GM11168 (cell line): ENCODE data around the gene LBX2.

Experiments
- in situ Hi-C: fragments of 300-500 bp; cut with MboI; formaldehyde crosslinking; loops from one replicate; pipeline ENCODE4 v1.12.0; 2022; ENCODE audit warnings: low sequenced_read_pairs; ENCODE audit not compliant: unreplicated experiment

The LBX2 gene

DNA sequence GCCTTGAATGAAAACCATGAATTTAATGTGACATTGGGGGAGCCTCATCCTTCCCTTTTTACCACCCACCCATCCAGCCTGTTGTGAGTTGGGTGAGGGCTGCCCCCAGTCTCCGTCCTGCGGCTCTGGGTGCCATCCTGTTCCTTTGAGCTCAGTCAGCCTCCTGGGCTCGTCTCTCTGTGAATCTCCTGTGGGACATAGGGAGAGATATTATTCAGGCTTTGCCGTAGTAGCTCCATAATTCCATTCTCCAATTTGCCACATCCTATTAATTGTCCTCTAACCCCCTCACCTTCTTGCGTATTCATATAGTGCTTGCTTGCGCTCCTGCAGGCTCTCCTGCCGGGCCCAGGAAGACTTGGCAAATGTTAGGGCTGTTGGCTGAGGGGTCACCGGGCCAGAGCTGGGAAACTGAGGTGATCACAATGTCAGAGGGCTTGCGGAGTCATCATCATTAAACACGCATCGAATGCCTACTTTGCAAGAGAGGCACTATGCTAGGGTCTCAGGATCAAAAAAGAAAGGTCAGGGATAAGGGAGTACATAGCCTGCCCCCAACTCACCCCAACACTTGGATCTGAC lies 27.3 kb upstream of the LBX2 start:
- in situ Hi-C loops, result no loop called here

DNA sequence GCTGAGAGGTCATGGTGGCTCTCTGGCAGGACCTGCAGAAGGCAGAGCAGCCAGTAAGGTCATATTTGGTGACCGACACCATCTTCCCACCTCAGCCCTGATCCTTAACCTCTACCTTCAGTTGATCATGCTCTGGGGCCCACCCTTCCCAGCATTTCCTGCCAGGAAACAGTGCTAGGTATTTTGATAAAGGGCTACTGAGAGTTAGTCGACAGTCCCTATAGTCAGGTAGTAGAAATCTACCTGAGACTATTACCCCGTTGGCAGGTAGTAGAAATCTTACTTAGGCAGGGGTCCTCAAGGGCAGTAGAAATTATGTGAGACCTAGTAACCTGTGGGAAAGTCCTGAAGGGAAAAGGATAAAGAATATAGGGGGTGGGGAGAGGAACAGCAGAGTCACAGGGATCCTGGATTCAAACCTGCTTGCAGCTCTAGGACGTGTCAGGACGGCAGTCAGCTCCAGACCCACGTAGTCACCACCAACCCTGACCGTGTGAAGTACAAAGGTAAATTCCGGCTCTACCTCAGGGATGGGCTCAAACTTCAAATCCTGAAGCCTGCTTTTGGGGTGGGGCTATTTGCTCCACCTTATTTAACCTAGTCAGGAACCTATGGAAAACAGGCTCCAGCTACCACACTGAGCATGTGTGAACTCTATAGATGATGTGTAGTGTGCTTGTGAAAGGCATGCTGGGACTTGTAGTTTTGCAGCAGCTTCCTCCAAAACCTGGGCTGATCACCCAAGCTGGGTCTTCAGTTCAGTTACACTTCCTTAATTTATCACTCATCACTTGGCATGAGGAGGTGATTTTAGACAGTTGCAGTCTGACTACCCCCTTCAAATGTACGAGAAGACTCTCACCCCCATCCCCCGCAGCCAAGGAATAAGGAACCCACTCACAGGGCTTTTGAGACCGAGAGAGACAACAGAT lies 26.6 kb upstream of the LBX2 start, which contains the start of gene DQX1:
TSS of gene DQX1 (minus strand) at position 515 of the 932 bp plus-strand sequence. CDS start at position 13, 502 bp downstream.
- in situ Hi-C loops, result no loop called here

DNA sequence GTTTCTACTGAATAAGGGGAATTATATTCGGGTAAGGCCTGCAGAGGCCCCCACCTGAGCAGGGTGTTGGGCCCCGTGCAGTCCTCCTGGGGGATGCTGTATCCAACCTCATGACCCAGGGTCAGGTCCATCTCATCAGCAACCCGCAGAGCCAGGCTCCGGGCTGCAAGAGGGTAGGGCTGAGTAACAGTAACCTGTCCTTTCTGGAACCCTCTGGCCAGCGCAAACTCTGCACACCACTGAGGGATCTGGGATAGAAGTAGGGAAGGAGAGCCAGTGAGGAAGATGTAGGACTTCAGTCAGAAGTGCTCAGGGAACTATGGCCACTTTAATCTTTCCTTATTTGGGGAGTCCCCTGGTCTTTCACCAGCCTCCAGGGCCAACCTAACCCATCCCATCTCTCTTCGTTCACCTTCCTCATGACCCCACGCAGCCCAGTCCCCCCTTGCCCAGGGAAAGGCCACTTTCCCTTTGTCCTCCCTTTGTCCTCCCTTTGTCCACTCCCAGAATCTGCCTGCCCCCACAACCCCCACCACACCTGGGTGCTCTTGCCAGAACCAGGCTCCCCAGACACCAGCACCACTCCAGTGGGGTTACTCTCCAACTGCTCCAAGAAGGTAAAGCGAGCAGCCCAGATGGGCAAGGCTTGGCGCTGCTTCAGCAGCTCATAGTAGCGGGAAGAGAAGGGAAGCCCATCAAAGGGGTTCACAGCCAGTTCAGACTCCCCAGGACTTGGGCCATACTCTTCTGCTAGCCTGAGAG lies 25.7 kb upstream of the LBX2 start:
- in situ Hi-C loops, result no loop called here

DNA sequence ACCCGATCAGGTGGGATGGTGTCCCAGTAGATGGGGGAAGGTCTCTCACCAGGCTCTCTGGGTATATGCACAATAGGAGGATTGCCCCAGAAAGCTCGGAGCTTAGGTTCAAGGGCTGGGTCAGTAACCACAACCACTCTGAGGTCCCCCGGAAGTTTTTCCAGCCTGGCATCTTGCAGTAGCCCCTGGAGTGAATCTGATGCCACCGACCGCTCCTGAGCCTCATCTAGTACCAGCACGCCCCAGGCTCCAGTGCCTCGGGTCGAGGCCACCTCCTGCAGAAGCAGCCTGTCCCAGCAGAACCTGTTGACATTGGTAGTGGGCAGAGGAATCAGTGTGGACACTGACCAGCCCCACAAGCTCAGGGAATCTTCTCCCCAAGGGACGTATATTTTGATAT lies 24.6 kb upstream of the LBX2 start:
- in situ Hi-C loops, result no loop called here

DNA sequence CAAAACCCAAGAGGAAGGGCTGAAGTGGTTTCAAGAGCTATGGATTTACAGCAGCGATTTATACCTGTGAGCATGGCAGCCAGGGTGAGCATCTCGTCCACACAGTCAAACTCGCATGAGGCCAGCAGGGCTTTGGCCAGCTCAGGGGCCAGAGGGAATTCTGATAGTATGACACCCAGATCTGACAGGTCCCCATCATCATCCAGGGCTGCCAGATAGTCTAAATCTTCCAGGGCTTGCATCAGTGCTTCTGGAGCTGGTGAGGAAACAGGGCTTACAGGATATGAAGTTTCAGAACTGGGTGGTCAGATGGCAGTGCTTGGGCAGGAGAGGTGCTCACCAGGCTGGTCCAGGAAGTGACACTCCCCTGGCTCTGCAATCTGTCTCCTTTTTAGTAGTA lies 23.1 kb upstream of the LBX2 start:
- in situ Hi-C loops, result no loop called here

DNA sequence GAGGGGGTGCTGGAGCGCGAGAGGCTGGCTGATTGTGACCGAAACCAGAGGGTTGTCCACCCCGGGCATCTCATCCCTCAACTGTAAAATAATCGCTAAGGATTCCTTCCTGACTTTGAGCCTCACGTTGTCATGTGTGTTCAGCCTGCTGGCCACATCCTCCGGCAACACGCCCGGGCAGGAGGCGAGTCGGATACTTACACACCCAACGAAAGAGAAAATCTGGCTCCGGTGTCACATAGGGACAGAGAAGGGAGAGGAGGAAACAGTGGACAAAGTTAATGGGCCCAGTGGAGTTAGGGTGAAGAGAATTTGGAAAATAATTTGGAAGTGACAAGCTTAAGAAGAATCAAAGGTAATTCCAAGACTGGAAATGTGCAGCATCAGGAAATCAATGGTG lies 17.2 kb upstream of the LBX2 start:
- in situ Hi-C loops, result no loop called here

DNA sequence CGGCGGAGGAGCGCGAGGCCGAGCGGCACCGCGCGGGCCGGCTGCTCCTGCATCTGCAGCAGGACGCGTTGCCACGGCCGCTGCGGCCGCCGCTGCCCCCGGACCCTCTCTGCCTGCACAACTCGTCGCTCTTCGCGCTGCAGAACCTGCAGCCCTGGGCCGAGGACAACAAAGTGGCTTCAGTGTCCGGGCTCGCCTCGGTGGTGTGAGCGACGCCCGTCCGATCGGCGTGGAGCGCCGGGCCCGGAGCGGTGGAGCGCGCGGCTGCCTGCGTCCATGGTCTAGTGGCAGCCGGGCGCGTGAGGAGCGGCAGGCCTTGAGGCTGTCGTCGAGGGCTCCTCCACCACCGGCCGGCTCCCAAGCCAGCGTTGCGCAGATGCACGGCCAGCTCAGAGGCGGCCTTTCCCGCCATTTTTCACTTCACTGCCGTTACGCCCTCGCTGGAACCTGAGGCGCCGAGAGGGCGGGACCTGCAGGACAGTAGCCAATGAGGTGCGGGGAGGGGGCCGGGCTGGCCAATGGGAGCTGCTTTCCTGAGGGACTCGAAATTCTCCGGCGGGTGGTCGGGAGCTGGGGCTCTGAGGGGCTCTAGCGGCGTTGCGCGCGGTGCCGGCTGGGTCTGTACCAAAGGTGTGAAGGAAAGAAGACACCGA lies 16.7 kb upstream of the LBX2 start:
- in situ Hi-C loops, result no loop called here

DNA sequence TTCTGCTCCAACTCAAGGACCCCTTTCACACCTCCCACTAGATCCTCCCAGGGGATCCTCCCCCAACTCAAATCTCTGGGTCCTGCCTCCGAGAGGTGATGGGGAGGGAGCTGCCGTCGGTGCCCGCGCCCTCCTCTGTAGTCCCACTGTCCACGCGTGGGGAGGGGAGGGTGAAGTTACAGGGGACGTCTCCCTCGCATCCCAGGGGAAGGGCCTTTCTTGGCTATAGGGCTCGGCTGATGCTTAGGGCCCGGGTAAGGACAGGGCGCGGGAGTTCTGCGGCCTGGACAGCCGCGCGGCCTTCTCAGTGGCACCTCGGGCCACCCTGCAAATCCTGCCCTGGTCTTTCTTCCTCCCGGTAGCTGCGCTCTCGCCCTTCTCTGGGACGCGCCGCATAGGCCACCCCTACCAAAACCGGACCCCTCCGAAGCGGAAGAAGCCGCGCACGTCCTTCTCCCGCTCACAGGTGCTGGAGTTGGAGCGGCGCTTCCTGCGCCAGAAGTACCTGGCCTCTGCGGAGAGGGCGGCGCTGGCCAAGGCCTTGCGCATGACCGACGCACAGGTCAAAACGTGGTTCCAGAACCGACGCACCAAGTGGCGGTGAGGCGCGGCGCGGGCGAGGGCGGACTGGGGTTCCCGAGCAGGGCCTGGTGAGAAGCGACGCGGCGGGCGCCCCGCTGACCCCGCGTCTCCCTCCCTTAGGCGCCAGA lies 16.0 kb upstream of the LBX2 start:
- in situ Hi-C loops, result no loop called here

DNA sequence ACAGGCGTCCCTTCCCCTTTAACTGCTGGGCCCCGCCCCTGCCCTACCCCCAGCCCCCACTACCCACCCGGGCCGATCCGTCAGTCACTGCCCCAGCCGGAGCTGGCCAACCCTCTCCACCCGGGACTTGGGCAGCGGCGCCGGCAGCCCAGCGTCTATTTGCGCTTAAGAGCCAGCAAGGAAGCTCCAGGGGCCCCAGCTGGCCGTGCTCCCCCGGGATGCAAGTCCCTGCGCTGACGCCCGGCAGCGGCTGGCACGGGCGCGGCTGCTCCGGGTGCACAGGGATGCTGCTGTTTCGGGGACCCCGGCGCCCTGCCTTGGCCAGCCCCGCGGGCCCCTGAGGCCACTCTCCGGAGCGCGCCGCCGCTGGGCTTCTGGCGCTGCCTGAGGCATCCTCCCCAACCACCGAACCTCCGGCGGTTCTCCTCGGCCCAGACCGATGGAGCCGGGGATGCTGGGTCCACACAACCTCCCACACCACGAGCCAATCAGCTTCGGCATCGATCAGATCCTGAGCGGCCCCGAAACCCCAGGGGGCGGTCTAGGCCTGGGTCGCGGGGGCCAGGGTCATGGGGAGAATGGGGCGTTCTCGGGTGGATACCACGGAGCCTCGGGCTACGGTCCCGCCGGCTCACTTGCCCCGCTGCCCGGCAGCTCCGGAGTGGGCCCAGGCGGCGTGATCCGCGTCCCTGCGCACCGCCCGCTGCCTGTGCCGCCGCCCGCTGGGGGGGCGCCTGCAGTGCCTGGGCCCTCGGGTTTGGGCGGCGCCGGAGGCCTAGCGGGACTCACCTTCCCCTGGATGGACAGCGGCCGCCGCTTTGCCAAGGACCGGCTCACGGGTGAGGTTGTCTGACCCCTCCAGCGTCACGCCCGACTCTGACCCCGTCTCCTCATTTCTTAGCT lies 15.2 kb upstream of the LBX2 start, which contains the start of gene TLX2:
TSS of gene TLX2 (plus strand) at position 83 of the 903 bp plus-strand sequence. CDS start at position 440, 357 bp downstream.
- in situ Hi-C loops, result no loop called here

DNA sequence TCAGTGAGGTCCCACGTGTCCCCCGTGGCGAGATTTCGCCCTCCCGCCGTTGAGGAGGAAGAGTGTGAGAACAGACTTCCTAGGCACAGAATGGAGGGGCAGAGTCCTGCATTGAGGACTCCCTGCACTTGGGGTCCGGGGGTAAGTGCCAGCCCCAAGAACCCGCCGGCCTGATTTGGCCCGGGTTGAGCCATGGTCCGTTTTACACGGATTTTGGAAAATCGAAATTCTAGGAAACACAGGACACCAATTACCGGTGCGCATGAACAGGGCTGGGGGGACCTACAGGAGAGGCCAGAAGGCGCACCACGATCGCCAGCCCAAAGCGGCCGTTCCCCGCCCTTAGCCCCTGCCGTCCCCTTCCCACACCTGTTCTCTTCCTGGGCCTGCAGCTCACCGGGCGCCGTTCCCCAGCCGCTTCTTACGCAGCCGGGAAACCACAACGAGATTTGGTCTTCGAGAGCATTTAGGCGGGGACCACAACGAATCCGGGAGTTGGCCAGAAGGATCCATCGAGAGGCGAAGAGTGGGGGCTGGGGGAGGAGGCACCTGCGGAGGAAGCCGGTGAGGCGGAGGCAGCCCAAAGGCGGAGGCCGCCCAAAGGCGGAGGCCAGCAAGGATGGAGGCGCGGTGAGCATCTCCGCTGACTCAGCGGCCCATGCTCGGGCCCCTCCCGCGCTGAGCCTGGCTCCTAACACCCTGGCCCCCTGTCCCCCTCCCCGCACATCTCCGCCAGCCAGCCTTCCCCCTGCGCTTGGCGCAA lies 14.4 kb upstream of the LBX2 start:
- in situ Hi-C loops, result no loop called here

DNA sequence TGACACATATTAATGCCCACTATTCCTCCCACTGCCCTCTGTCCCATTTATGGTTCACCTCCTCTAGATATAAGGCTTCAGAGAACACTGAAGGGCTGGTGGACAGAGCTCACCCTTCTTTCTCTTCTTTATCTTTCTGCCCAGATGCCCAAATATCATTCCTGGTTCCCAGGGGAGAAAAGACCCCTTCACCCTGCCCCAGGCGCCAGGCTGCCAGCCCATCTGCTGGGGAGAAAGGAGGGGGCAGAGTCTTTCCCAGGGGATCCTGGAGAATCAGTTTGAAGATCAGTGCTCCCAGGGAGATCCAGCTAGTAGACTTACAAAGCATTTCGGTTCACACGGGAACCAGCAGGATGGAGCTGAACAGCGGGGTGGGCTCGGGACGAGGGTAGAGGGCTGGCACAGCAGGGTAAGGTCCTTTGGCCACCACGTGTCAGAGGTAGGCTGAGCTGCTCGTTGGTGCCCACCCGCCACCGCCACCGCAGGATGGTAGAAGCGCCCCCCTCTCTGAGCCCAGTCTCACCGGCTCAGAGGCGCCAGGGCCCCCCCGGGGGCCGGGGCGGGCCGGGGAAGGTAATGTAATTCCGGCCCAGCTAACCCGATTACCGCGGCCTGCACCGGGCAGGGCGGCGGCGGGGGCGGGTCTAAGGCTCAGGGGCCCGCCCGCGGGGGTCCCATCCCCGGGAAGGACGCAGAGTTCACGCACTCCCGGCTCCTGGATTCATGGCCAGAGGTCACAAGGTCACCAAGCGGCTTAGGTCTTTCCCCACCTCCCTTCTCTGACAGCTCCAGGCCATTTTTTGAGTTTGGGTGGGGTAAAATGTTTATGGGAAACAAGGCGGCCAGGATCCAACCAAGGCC lies 13.6 kb upstream of the LBX2 start:
- in situ Hi-C loops, result no loop called here

DNA sequence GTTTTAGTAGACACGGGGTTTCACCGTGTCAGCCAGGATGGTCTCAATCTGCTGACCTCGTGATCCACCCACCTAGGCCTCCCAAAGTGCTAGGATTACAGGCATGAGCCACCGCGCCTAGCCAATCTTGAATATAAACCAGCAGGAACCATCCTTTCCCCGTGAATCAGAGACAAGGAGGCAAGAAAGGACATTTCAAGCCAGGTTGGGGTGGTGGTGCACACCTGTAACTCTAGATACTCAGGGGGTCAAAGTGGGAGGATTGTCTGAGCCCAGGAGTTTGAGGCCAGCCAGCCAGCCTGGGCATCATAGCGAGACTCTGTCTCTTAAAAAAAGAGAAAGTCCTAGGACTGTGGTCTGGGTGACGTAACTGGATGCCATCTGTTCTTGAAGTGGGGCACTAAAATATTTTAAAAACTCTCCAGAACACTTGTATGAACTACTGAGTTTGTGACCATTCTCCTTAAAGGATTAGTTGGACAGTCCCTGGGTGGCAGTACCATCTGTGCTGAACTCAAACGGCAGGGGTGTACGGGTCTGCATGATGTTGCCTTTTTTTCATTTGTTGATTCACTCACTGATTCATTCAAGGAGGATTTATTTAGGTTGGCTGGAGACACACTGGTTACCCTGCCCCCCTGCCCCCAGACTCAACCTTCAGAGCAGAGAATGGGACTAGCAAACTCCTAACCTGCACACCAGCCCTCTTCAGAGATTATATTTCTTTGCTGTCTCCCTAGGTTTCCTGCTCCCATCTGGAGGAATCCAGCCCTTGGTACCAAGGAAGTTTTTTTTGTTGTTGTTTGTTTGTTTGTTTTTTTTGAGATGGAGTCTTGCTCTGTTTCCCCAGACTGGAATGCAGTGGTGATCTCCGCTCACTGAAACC lies 11.9 kb upstream of the LBX2 start:
- in situ Hi-C loops, result no loop called here

DNA sequence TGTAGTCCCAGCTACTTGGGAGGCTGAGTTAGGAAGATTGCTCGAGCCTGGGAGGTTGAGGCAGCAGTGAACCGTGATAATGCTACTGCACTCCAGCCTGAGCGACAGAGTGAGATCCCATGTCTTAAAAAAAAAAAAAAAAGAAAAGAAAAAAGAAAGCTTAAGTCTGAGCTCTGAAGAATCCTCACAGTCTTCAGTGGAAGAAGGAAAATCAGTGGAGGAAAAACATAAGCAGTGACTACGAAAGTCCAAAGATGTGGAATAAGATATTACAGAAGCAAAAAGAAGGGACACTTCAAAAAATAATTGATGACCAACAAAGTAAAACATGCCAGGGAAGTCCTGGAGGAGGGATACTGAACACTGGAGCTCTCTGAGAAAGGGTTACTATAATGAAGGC lies 10.9 kb upstream of the LBX2 start:
- in situ Hi-C loops, result no loop called here

DNA sequence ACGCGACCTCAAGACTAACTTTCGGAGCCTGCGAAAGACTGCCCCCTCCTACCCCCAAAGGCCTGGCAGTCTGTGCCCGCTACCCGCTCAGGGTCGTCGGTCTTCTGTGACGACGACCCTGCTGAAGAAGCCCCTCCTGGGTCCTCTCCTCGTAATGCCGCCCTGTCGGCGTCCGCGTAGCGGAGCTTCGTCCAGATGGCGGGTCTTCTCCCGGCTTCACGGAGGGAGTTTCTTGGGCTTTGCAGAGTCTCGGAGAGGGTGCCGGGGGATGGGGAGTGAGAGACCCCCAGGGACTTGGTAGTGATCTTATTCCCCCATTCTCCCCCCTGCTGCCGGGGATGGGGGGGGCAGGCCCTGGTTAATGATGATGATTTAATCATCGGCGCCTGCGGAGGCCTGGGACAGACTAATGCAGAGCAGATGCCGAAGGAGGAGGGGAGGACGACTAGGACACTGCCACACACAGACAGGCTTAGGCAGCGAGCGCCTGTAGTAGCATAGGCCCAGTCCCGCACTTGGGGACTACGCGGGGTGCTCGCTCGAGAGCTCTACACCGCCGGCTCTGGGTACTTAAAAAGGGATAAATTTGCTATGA lies 8.6 kb upstream of the LBX2 start:
- in situ Hi-C loops, result no loop called here

DNA sequence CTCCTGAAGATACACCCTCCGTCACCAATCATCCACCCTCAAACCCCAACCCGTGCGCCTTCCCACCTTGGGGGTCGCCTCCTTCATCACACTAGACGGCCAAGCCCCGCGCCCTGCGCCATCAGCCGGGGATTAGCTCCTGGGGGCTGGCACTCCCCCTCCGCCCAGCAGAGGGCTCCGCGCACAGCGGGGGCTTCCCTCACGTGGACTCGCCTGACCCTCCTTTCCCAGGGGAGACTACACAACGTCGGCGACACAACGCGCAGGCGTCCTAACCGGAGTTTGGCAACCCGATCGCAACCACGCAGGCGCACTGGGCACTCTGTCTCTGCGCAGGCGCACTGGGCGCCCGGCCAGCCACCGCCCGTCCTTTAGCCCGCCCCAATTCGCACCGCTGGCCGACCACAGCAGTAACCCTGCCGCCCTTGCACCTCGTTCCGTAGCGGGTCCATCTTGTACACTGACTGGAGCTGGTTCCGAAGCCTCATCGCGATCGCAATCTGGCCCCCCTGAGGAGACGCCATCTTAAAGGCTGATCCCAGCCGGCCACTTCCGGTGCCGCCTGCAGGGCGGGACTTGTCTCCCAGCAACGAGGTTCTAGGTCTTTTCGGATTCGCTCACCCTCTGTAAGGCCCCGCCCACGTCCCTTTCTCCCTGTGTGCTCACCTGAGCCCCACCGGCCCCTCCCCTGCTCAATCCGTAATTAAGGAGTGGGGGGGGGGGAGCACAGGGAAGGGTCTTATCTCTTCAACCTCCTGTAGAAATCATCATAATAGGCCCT lies 7.9 kb upstream of the LBX2 start, which contains the start of gene PCGF1:
TSS of gene PCGF1 (minus strand) at position 551 of the 781 bp plus-strand sequence. CDS start at position 524, 27 bp downstream.
- in situ Hi-C loops, result no loop called here
